ENCODE data around the gene DNAH2.

- TF ChIP-seq ESRRA (CRISPR knock-in tag; IDR thresholded peaks at IDR 0.05; ENCODE audit: borderline replicate concordance) (no peak), AFF4 (CRISPR knock-in tag; IDR thresholded peaks at IDR 0.05; ENCODE audit: borderline replicate concordance) (no peak)
- TF ChIP-seq, protein P1, sequence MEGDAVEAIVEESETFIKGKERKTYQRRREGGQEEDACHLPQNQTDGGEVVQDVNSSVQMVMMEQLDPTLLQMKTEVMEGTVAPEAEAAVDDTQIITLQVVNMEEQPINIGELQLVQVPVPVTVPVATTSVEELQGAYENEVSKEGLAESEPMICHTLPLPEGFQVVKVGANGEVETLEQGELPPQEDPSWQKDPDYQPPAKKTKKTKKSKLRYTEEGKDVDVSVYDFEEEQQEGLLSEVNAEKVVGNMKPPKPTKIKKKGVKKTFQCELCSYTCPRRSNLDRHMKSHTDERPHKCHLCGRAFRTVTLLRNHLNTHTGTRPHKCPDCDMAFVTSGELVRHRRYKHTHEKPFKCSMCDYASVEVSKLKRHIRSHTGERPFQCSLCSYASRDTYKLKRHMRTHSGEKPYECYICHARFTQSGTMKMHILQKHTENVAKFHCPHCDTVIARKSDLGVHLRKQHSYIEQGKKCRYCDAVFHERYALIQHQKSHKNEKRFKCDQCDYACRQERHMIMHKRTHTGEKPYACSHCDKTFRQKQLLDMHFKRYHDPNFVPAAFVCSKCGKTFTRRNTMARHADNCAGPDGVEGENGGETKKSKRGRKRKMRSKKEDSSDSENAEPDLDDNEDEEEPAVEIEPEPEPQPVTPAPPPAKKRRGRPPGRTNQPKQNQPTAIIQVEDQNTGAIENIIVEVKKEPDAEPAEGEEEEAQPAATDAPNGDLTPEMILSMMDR (IDR thresholded peaks at IDR 0.05), result no peak
Observed at GRCh38 chr17:7794075-7794663, 76.6 kb downstream of the DNAH2 start.
